IMR-90 (cell line): ENCODE results near the gene SH3RF2. TPM values are rescaled to one million over a fixed set of nuclear protein-coding genes. Genes with fewer than 3 reads are reported as not detected.

Experiments
- ATAC-seq: fragments of 200-7000 bp; cut with Tn5 transposase; 2 replicates; pipeline ENCODE4 v1.9.1; 2020; ENCODE audit warnings: low read depth, mild to moderate bottlenecking, moderate library complexity
- BruUV-seq: library from RNA; stranded (reverse); fragments of 400-500 nt; replicated peaks from 2 replicates; lab custom pipeline; 2021; lab: Mats Ljungman, UMichigan
- CTCF ChIA-PET: fragments of 300-600 bp; formaldehyde crosslinking; extraction: SDS; loops from one replicate; lab custom pipeline; 2021; ENCODE audit warnings: antibody characterized with exemption; lab: Yijun Ruan, JAX
- POLR2A ChIA-PET: fragments of 300-600 bp; sonication (Branson Sonifier 250); formaldehyde crosslinking; loops from one replicate; lab custom pipeline; 2022; ENCODE audit warnings: antibody characterized with exemption; ENCODE audit not compliant: unreplicated experiment; lab: Charles Lee
- DNase-seq: peaks from one replicate; pipeline ENCODE4 v3.0.0; 2013
- H2AFZ ChIP-seq: replicated peaks from 2 replicates; pipeline ENCODE3; 2013; ENCODE audit warnings: low read length, mild to moderate bottlenecking; ENCODE audit not compliant: poor library complexity
- H2AK5ac ChIP-seq: 2 replicates; pipeline ENCODE4 v1.6.1; 2013; ENCODE audit warnings: low read depth, low read length, inconsistent platforms
- H2AK9ac ChIP-seq: replicated peaks from 2 replicates; pipeline ENCODE3; 2013; ENCODE audit warnings: mild to moderate bottlenecking, low read depth, low read length, moderate library complexity; ENCODE audit not compliant: poor library complexity
- H2BK120ac ChIP-seq: 2 replicates; pipeline ENCODE4 v1.6.1; 2013; ENCODE audit warnings: low read depth, low read length, inconsistent platforms
- H2BK15ac ChIP-seq: 3 replicates; pipeline ENCODE4 v1.6.1; 2013; ENCODE audit warnings: low read depth, low read length, inconsistent platforms
- H2BK20ac ChIP-seq: 2 replicates; pipeline ENCODE4 v1.6.1; 2013; ENCODE audit warnings: low read depth, mild to moderate bottlenecking, inconsistent platforms, low read length, moderate library complexity
- H2BK5ac ChIP-seq: 2 replicates; pipeline ENCODE4 v1.6.1; 2013; ENCODE audit warnings: mild to moderate bottlenecking, low read depth, low read length, inconsistent platforms; ENCODE audit not compliant: poor library complexity, severe bottlenecking
- H3K14ac ChIP-seq: replicated peaks from 2 replicates; pipeline ENCODE4 v1.6.1; 2013; ENCODE audit warnings: low read depth, low read length, inconsistent platforms
- H3K18ac ChIP-seq: 2 replicates; pipeline ENCODE4 v1.6.1; 2013; ENCODE audit warnings: low read depth, low read length, control low read depth
- H3K23ac ChIP-seq: 2 replicates; pipeline ENCODE4 v1.6.1; 2013; ENCODE audit warnings: low read depth, low read length, inconsistent platforms
- H3K27ac ChIP-seq: 2 replicates; pipeline ENCODE4 v1.5.1; 2013; ENCODE audit warnings: mild to moderate bottlenecking, control low read depth, low read length; ENCODE audit not compliant: insufficient read depth
- H3K27me3 ChIP-seq: 2 replicates; pipeline ENCODE4 v1.6.1; 2013; ENCODE audit warnings: low read length; ENCODE audit not compliant: control insufficient read depth, insufficient read depth
- H3K36me3 ChIP-seq: 2 replicates; pipeline ENCODE4 v1.6.1; 2013; ENCODE audit warnings: low read length, mixed read lengths; ENCODE audit not compliant: control insufficient read depth, insufficient read depth
- H3K4ac ChIP-seq: 2 replicates; pipeline ENCODE4 v1.6.1; 2013; ENCODE audit warnings: low read depth, low read length, inconsistent platforms
- H3K4me1 ChIP-seq: 2 replicates; pipeline ENCODE4 v1.6.1; 2013; ENCODE audit warnings: low read length, mixed read lengths; ENCODE audit not compliant: control insufficient read depth, insufficient read depth
- H3K4me2 ChIP-seq: 2 replicates; pipeline ENCODE4 v1.6.1; 2013; ENCODE audit warnings: low read depth, mild to moderate bottlenecking, control low read depth, low read length, moderate library complexity
- H3K4me3 ChIP-seq: 2 replicates; pipeline ENCODE4 v1.5.1; 2013; ENCODE audit warnings: low read depth, mild to moderate bottlenecking, control low read depth, low read length, moderate library complexity; ENCODE audit not compliant: insufficient read depth
- H3K56ac ChIP-seq: 2 replicates; pipeline ENCODE4 v1.6.1; 2013; ENCODE audit warnings: low read length, inconsistent platforms; ENCODE audit not compliant: insufficient read depth; ENCODE audit errors: extremely low read depth
- H3K79me1 ChIP-seq, 2 experiments: 2 replicates each; pipeline ENCODE4 v1.6.1; 2013; ENCODE audit warnings: low read length in 2 of 2, inconsistent platforms in 1 of 2, low read depth in 1 of 2
- H3K9ac ChIP-seq: 2 replicates; pipeline ENCODE4 v1.6.1; 2013; ENCODE audit warnings: low read depth, low read length, control low read depth
- H3K9me1 ChIP-seq: 2 replicates; pipeline ENCODE4 v1.6.1; 2013; ENCODE audit warnings: low read length, inconsistent platforms; ENCODE audit not compliant: insufficient read depth
- H3K9me3 ChIP-seq: 2 replicates; pipeline ENCODE4 v1.6.1; 2013; ENCODE audit warnings: low read length; ENCODE audit not compliant: control insufficient read depth, insufficient read depth
- H4K20me1 ChIP-seq: 2 replicates; pipeline ENCODE4 v1.6.1; 2013; ENCODE audit warnings: low read length, inconsistent platforms; ENCODE audit not compliant: insufficient read depth
- H4K5ac ChIP-seq: 2 replicates; pipeline ENCODE4 v1.6.1; 2013; ENCODE audit warnings: mild to moderate bottlenecking, low read depth, low read length, control low read depth
- H4K8ac ChIP-seq, 2 experiments: 2 replicates each; pipeline ENCODE4 v1.6.1; 2013; ENCODE audit warnings: low read depth in 2 of 2, low read length in 2 of 2, control low read depth in 1 of 2, inconsistent platforms in 1 of 2
- H4K91ac ChIP-seq: 2 replicates; pipeline ENCODE4 v1.6.1; 2013; ENCODE audit warnings: low read depth, low read length, inconsistent platforms; ENCODE audit not compliant: insufficient read depth
- BHLHE40 ChIP-seq: fragments of 150-350 bp; IDR thresholded peaks from 2 replicates; pipeline ENCODE4 v1.6.1; 2016; ENCODE audit warnings: mild to moderate bottlenecking, low read depth, low read length
- CEBPB ChIP-seq: IDR thresholded peaks from 2 replicates; pipeline ENCODE4 v1.6.1; 2012; ENCODE audit warnings: low read depth, low read length, improper control_type of control experiment
- CHD1 ChIP-seq: IDR thresholded peaks from 2 replicates; pipeline ENCODE4 v1.6.1; 2012; ENCODE audit warnings: low read depth, low read length, improper control_type of control experiment
- FOS ChIP-seq: fragments of 150-350 bp; IDR thresholded peaks from 2 replicates; pipeline ENCODE4 v1.6.1; 2016; ENCODE audit warnings: low read depth, low read length
- MAFK ChIP-seq: IDR thresholded peaks from 2 replicates; pipeline ENCODE4 v1.6.1; 2012; ENCODE audit warnings: low read depth, low read length, improper control_type of control experiment
- MAZ ChIP-seq: IDR thresholded peaks from 2 replicates; pipeline ENCODE4 v1.6.1; 2012; ENCODE audit warnings: low read depth, mild to moderate bottlenecking, low read length, improper control_type of control experiment, moderate library complexity, borderline replicate concordance
- MXI1 ChIP-seq: IDR thresholded peaks from 2 replicates; pipeline ENCODE4 v1.6.1; 2012; ENCODE audit warnings: low read depth, mild to moderate bottlenecking, low read length, moderate library complexity, borderline replicate concordance
- NFE2L2 ChIP-seq: fragments of 150-350 bp; IDR thresholded peaks from 2 replicates; pipeline ENCODE4 v1.6.1; 2016; ENCODE audit warnings: low read depth, mild to moderate bottlenecking, low read length
- POLR2A ChIP-seq: IDR thresholded peaks from 2 replicates; pipeline ENCODE4 v1.6.1; 2012; ENCODE audit warnings: mild to moderate bottlenecking, low read depth, low read length
- RAD21 ChIP-seq: IDR thresholded peaks from 2 replicates; pipeline ENCODE4 v1.6.1; 2012; ENCODE audit warnings: low read length, improper control_type of control experiment
- RCOR1 ChIP-seq: IDR thresholded peaks from 2 replicates; pipeline ENCODE4 v1.6.1; 2012; ENCODE audit warnings: mild to moderate bottlenecking, low read length, improper control_type of control experiment; ENCODE audit not compliant: insufficient replicate concordance
- RFX5 ChIP-seq: IDR thresholded peaks from 2 replicates; pipeline ENCODE4 v1.8.0; 2012; ENCODE audit warnings: low read depth, mild to moderate bottlenecking, low read length, moderate library complexity
- SMC3 ChIP-seq: fragments of 150-350 bp; IDR thresholded peaks from 2 replicates; pipeline ENCODE4 v1.6.1; 2016; ENCODE audit warnings: low read depth, mild to moderate bottlenecking, antibody characterized with exemption, low read length, moderate library complexity
- WGBS, 2 experiments: methylation state at CpG; one replicate each; pipeline versions ENCODE4 v1.1.5 to v1.1.7; 2013; ENCODE audit warnings: missing lambda C conversion rate in 2 of 2; ENCODE audit not compliant: insufficient read length in 1 of 2; ENCODE audit errors: extremely low coverage in 2 of 2; 5-methylcytosine and 5-hydroxymethylcytosine counted together
- dilution Hi-C: fragments of 300-500 bp; cut with HindIII; formaldehyde crosslinking; loops from one replicate; pipeline ENCODE4 v1.14.3; 2018; ENCODE audit warnings: low sequenced_read_pairs; ENCODE audit not compliant: unreplicated experiment
- in situ Hi-C: fragments of 300-500 bp; cut with MboI; formaldehyde crosslinking; loops from 3 replicates; pipeline ENCODE4 v1.14.3; 2019; ENCODE audit warnings: low sequenced_read_pairs, inconsistent platforms, mixed read lengths
- intact Hi-C: fragments of 100-400 bp; cut with micrococcal nuclease; formaldehyde crosslinking; loops from 2 replicates; pipeline ENCODE4 v1.10.0; 2022
- polyA plus RNA-seq, 3 experiments: library from polyadenylated mRNA; depleted of rRNA; stranded (reverse); fragments of >200 nt; gene quantifications; 2 replicates each; pipeline ENCODE4 v1.2.3, GENCODE V29; 2012; ENCODE audit warnings: low replicate concordance in 1 of 3
- total RNA-seq: library from RNA; depleted of rRNA; stranded (reverse); fragments of >200 nt; gene quantifications from 2 replicates; pipeline ENCODE4 v1.2.3, GENCODE V29; 2012
- TF ChIP-seq, protein P1 (sequence below): fragments of 150-350 bp; IDR thresholded peaks from 2 replicates; pipeline ENCODE4 v1.6.1; 2017; ENCODE audit warnings: mild to moderate bottlenecking, antibody characterized with exemption, low read length, low read depth
- TF ChIP-seq, protein P2 (sequence below): fragments of 150-350 bp; IDR thresholded peaks from 2 replicates; pipeline ENCODE4 v1.6.1; 2016; ENCODE audit warnings: low read depth, mild to moderate bottlenecking, low read length, moderate library complexity, borderline replicate concordance
- TF ChIP-seq, protein P3 (sequence below): conservative IDR thresholded peaks from 2 replicates; pipeline ENCODE4 v1.5.1; 2012; ENCODE audit warnings: mild to moderate bottlenecking, low read depth, low read length, improper control_type of control experiment

SH3RF2 gene
- total and polyA plus RNA-seq, 2 of the 4 experiments (the other 2 are of a cell fraction) = 1.3 to 1.7 TPM

DNA sequence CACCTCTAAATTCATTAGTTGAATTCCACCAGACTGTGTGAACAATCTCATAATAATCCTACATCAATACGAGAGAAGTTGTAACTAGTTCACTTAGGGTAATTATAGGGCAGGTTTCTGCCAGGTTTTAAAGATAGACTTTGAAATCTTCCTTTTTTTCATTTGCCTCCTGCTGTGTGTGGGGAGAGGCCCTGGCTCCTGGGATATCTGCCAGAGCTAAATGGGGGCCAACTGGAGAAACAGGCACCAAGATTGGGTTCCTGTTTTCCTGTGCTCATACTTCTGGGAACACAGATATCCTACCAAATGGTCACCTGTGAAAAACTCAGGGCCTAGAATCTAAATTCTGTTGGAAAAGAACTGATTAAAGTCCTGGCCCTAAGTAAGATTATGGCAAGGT is 42.3 kb downstream of the SH3RF2 start:
- no peak overlapping the region for H3K4me2 ChIP-seq
- H2AFZ ChIP-seq = no peak overlapping the region
- no peak for TF ChIP-seq CEBPB
- TF ChIP-seq BHLHE40 = no peak
- no peak for TF ChIP-seq POLR2A
- no peak for TF ChIP-seq NFE2L2
- TF ChIP-seq MAFK = no peak
- no peak for TF ChIP-seq MAZ
- no peak for TF ChIP-seq SMC3
- TF ChIP-seq MXI1 = no peak
- no peak for TF ChIP-seq RCOR1
- TF ChIP-seq CHD1 = no peak
- TF ChIP-seq FOS = no peak
- TF ChIP-seq RAD21 = no peak
- TF ChIP-seq, protein P1, sequence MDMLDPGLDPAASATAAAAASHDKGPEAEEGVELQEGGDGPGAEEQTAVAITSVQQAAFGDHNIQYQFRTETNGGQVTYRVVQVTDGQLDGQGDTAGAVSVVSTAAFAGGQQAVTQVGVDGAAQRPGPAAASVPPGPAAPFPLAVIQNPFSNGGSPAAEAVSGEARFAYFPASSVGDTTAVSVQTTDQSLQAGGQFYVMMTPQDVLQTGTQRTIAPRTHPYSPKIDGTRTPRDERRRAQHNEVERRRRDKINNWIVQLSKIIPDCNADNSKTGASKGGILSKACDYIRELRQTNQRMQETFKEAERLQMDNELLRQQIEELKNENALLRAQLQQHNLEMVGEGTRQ = no peak
- TF ChIP-seq, protein P2, sequence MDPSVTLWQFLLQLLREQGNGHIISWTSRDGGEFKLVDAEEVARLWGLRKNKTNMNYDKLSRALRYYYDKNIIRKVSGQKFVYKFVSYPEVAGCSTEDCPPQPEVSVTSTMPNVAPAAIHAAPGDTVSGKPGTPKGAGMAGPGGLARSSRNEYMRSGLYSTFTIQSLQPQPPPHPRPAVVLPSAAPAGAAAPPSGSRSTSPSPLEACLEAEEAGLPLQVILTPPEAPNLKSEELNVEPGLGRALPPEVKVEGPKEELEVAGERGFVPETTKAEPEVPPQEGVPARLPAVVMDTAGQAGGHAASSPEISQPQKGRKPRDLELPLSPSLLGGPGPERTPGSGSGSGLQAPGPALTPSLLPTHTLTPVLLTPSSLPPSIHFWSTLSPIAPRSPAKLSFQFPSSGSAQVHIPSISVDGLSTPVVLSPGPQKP = no peak
- TF ChIP-seq RFX5 = no peak
- TF ChIP-seq, protein P3, sequence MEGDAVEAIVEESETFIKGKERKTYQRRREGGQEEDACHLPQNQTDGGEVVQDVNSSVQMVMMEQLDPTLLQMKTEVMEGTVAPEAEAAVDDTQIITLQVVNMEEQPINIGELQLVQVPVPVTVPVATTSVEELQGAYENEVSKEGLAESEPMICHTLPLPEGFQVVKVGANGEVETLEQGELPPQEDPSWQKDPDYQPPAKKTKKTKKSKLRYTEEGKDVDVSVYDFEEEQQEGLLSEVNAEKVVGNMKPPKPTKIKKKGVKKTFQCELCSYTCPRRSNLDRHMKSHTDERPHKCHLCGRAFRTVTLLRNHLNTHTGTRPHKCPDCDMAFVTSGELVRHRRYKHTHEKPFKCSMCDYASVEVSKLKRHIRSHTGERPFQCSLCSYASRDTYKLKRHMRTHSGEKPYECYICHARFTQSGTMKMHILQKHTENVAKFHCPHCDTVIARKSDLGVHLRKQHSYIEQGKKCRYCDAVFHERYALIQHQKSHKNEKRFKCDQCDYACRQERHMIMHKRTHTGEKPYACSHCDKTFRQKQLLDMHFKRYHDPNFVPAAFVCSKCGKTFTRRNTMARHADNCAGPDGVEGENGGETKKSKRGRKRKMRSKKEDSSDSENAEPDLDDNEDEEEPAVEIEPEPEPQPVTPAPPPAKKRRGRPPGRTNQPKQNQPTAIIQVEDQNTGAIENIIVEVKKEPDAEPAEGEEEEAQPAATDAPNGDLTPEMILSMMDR = no peak
- no peak overlapping the region for H3K56ac ChIP-seq
- no peak overlapping the region for H3K14ac ChIP-seq
- POLR2A ChIA-PET = no interaction called here
- no peak overlapping the region for H3K27ac ChIP-seq
- H4K91ac ChIP-seq = no peak overlapping the region
- H3K4ac ChIP-seq = no peak overlapping the region
- H2BK15ac ChIP-seq = no peak overlapping the region
- in situ Hi-C loops (no loop called here), dilution Hi-C loops (no loop called here), intact Hi-C loops (no loop called here)
- H2AK9ac ChIP-seq = no peak overlapping the region
- no peak overlapping the region for H2BK120ac ChIP-seq
- no peak overlapping the region for H2BK20ac ChIP-seq
- BruUV-seq = no TSS peak
- H3K4me3 ChIP-seq = no peak overlapping the region
- H2AK5ac ChIP-seq = no peak overlapping the region
- no peak overlapping the region for H4K8ac ChIP-seq
- peaks cover 12% of the 10 kb centered on the region; the same call in 1 of the 2 replicates for H3K9me1 ChIP-seq
- H3K27me3 ChIP-seq = no peaks in the 10 kb centered on the region
- H3K18ac ChIP-seq = no peak overlapping the region
- no peaks in the 10 kb centered on the region for H4K20me1 ChIP-seq
- 0 out of 2 replicates have a peak, but pooled peaks cover 2% of the 10 kb centered on the region for H3K9me3 ChIP-seq
- H3K4me1 ChIP-seq = peaks cover 5% of the 10 kb centered on the region; the same call in 1 of the 2 replicates
- H3K23ac ChIP-seq = no peak overlapping the region
- H3K79me1 ChIP-seq = no peaks in the 10 kb centered on the region
- H2BK5ac ChIP-seq = no peak overlapping the region
- H4K5ac ChIP-seq = no peak overlapping the region
- ATAC-seq (no peak), DNase-seq (no peak)
- no peak overlapping the region for H3K9ac ChIP-seq
- no CpG with 5 or more reads among the region's 1 CpG for WGBS, 2 experiments
- no peaks in the 10 kb centered on the region for H3K36me3 ChIP-seq
- CTCF ChIA-PET = no interaction called here
